GM13976 (cell line): ENCODE results near the gene TCF4.
A peak's percentile ranks its signal among the peaks of the same experiment; 100 is the strongest.

ENCODE experiments used
- DNase-seq: peaks from one replicate; pipeline ENCODE4 v3.0.0; 2012; ENCODE audit warnings: low spot score
- in situ Hi-C: fragments of 300-500 bp; cut with MboI; formaldehyde crosslinking; loops from one replicate; pipeline ENCODE4 v1.12.0; 2022; ENCODE audit warnings: low sequenced_read_pairs, mixed read lengths, inconsistent platforms; ENCODE audit not compliant: unreplicated experiment
- TF ChIP-seq, protein P1 (sequence below): IDR thresholded peaks from 2 replicates; pipeline ENCODE4 v1.5.1; 2012; ENCODE audit warnings: borderline replicate concordance, mild to moderate bottlenecking; ENCODE audit not compliant: insufficient read depth; ENCODE audit errors: extremely low read depth, missing control alignments, control extremely low read depth

TCF4 gene

DNA sequence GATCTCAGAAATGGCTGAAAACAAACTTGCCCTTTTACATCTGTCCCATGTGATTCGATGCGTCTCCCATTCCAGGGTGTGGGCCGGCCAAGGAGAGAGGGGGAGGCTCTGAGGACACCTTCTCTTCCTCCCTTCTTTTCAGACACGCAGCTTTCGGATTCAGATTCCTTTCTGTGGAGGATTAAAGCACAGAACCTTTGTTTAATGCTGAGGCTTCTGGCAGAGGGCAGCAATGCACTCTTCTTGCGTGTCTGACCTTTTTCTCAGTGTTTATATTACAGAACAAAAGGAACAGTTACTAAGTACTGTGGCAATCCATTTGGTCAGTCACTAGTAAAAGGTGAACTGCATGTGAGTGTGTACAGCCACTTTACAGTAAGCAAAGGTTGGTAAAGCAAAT is 359.8 kb downstream of the TCF4 start:
- TF ChIP-seq, protein P1, sequence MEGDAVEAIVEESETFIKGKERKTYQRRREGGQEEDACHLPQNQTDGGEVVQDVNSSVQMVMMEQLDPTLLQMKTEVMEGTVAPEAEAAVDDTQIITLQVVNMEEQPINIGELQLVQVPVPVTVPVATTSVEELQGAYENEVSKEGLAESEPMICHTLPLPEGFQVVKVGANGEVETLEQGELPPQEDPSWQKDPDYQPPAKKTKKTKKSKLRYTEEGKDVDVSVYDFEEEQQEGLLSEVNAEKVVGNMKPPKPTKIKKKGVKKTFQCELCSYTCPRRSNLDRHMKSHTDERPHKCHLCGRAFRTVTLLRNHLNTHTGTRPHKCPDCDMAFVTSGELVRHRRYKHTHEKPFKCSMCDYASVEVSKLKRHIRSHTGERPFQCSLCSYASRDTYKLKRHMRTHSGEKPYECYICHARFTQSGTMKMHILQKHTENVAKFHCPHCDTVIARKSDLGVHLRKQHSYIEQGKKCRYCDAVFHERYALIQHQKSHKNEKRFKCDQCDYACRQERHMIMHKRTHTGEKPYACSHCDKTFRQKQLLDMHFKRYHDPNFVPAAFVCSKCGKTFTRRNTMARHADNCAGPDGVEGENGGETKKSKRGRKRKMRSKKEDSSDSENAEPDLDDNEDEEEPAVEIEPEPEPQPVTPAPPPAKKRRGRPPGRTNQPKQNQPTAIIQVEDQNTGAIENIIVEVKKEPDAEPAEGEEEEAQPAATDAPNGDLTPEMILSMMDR = no peak
- no peak for DNase-seq
- in situ Hi-C loops = no loop called here

DNA sequence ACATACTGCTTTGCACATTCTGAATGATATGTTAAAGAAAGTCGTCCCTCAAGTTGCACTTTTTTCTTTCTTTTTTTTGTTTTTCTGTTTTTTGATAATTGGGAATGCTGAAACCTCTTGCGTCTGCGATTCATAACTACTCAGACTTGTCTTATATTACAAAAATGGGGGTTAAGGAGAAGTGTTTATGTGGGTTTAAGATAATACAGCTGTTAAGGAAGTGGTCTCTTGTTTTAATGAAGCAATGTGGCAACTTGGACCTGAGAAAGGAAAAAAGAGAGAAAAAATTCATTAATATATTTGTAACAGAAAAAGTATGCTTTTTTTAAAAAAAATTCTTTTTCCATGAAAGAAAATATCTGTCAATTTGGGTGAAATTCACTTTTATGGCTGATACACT is 360.2 kb downstream of the TCF4 start:
- DNase-seq = no peak
- TF ChIP-seq, protein P1 = no peak
- in situ Hi-C loops = no loop called here

DNA sequence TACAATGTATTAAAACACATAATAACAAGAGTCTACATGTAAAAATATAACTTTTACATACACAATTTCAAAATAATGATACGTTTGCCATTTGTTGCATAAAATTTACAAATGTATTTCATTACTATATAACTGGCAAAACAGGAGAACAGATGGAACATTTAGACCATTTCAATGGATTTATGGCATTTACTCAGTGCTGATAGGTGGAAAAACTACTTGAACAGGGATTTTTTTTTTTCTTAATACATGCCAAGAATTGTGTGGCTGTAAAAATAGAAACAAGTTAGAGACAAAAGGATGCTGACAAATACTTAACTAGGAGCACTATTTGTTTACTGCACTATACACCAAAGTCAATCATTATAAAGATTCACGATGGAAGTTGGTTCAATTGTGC is 361.9 kb downstream of the TCF4 start:
- in situ Hi-C loops = no loop called here
- no peak for DNase-seq
- TF ChIP-seq, protein P1 = no peak

DNA sequence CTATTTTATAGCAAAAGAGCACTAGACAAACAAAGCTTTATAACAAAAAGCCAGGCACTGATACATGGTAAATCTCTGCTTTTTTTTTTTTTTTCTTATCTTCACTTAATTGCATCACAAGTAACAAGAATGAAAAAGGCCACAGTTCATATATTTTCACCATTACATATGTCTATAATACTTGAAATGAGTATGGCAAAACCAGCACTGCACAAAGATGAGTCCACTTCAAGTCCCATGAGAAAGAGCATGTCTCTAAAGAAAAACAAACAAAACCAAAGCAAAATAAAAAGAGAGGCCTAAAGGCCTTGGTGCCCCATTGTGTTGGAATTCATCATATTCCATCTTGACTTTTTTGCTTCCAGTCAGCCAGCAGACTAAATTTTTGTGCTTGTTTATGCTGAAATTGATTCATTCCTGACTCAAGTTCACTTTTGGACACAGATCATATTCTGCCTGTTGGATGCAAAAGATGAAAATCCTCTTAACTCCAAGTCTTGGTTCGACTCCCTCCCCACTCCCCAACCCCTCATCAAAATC is 363.8 kb downstream of the TCF4 start:
- DNase-seq = no peak
- in situ Hi-C loops = no loop called here
- TF ChIP-seq, protein P1 = no peak

DNA sequence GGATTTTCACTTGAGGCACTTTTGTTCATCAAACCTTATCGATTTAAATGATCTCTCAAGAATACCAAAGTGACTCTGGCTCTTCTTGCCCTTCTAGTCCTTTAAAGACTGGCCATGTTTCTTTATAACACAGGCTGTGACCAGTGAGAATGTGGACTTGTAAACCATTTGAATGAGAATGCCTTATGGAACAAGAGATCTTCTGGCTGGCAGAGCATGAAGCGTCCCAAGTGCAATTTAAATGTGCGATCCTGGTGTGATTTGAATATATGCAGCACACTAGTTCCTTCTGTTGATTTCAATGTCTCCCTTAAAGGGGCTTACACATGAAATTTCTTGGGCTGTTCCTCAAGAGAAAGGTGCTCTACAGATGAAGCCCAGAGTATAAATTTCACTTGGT is 366.4 kb downstream of the TCF4 start:
- TF ChIP-seq, protein P1 = no peak
- no peak for DNase-seq
- in situ Hi-C loops = no loop called here

DNA sequence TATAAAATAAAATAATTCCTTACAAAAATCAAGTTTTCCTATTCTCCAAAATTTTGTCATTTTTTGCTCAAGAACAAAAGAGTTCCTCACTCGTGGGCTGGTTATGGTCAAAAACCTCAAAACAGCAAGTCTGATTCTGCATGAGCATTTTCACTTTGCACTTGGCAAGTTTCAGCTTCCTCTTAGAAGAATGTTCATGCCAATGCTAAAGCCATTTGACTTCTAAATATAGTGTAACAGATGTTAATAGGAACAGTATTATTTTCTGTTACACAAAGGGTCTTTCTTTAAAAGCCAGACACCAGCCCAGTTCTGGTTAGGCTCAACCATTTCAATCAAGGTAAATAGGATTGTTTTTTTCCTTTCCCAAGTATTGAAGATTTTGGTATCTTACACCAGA is 367.5 kb downstream of the TCF4 start:
- in situ Hi-C loops = no loop called here
- TF ChIP-seq, protein P1 = no peak
- peak; percentile 15 for DNase-seq

DNA sequence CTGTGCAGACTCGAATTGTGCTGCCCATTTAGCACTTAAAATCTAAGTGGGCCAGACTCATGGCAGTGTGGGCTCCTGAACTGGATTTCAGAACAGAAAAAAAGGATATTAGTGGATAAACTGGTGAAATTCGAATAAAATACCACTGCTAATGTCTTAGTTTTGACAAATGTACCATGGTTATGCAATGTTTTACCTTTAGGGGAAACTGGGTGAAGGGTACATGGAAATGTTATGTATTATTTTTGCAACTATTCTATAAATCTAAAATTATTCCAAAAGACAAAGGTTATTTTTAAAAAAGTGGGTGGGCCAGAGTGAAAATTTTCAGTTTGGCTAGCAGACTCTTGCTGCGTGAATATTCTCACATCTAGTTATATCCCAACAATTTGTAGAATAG is 368.2 kb downstream of the TCF4 start:
- in situ Hi-C loops = no loop called here
- no peak for DNase-seq
- TF ChIP-seq, protein P1 = no peak
